ENCODE measurements around the gene RPS19. TPM values are rescaled to one million over a fixed set of nuclear protein-coding genes. Genes with fewer than 3 reads are reported as not detected.

Gene RPS19
- total RNA-seq, 1 experiment from 2014 or later: 2,593 TPM

DNA sequence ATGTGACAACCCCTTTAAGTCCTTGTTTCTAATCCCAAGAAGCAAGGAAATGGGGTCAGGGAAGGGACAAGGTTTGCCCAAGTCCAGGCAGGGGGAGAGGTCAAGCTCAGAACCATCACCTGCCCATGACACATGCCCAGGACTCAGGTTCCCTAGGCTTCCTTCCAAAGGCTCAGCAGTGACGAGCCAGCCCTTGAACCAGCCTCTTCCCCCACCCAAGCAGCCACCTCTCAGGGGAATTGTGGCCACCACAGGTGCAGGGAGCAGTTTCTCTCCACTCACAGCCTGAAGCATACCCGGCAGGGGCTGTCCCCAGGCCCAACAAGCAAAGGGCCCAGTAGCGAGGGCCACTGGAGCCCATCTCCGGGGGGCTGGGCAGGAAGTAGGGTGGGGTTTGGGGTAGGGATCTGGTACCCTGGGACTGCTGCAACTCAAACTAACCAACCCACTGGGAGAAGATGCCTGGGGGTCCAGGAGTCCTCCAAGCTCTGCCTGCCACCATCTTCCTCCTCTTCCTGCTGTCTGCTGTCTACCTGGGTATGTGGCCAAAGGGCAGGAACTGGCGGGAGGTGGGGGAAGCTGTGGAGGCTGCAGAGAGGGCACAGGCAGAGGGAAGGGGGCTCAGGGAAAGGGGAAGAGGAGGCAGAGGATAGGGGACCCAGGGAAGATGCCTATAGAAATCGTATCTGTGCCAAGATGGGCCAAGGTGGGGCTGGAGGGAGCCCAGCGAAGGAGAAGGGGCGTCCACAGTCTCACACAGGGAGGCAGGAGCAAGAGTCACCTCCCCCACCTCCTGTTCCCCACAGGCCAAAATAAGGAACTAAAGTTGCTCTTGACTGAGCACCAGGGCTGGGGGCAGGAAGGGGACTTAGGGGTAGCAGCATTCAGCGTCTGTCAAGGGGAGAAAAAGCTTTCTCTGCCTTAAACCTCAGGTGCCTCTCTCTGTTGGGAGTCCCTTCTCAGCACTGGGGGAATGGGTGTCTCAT lies 17.1 kb downstream of the RPS19 start, which contains the start of gene CD79A:
CD79A (plus strand) TSS at position 433 of the 986 bp plus-strand sequence; CDS start at position 459, 26 bp downstream.
- peaks cover 17% of the 10 kb centered on the region for H3F3A ChIP-seq (ENCODE audit: insufficient read depth, low read depth)
- H3K79me2 ChIP-seq (ENCODE audit: low read depth): no peaks in the 10 kb centered on the region
- intact Hi-C loops (cut with micrococcal nuclease; ENCODE audit: unreplicated experiment): no loop called here
- H3K27ac ChIP-seq: no peak within 1 kb of the TSS
- H3K4me1 ChIP-seq (replicated peaks; ENCODE audit: insufficient read depth): no peaks in the 10 kb centered on the region
- CTCF ChIA-PET: no interaction called here
- no TSS peak for BruUV-seq (replicated peaks)
- POLR2A ChIA-PET (ENCODE audit: unreplicated experiment): interaction anchor here (0.6 kb wide), 1 partner anchor 35 kb away, joined by 7 read pairs; no protein-coding TSS in a partner anchor
- no peaks in the 10 kb centered on the region for H3K9me3 ChIP-seq (ENCODE audit: insufficient read depth, low read depth)
- no peaks in the 10 kb centered on the region for H3K36me3 ChIP-seq (ENCODE audit: low read depth)
- H4K20me1 ChIP-seq (ENCODE audit: insufficient read depth): peaks cover 8% of the 10 kb centered on the region
- no peaks in the 10 kb centered on the region for H3K27me3 ChIP-seq (ENCODE audit: insufficient read depth, low read depth)
- DNase-seq: no peak
- H2AFZ ChIP-seq: no peak within 1 kb of the TSS
- H3K4me2 ChIP-seq: no peak within 1 kb of the TSS
- H3K9me2 ChIP-seq (ENCODE audit: insufficient read depth): no peaks in the 10 kb centered on the region
- H3K4me3 ChIP-seq: no peak within 1 kb of the TSS
- TF ChIP-seq, protein P1, sequence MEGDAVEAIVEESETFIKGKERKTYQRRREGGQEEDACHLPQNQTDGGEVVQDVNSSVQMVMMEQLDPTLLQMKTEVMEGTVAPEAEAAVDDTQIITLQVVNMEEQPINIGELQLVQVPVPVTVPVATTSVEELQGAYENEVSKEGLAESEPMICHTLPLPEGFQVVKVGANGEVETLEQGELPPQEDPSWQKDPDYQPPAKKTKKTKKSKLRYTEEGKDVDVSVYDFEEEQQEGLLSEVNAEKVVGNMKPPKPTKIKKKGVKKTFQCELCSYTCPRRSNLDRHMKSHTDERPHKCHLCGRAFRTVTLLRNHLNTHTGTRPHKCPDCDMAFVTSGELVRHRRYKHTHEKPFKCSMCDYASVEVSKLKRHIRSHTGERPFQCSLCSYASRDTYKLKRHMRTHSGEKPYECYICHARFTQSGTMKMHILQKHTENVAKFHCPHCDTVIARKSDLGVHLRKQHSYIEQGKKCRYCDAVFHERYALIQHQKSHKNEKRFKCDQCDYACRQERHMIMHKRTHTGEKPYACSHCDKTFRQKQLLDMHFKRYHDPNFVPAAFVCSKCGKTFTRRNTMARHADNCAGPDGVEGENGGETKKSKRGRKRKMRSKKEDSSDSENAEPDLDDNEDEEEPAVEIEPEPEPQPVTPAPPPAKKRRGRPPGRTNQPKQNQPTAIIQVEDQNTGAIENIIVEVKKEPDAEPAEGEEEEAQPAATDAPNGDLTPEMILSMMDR (conservative IDR thresholded peaks at IDR 0.05): no peak
- TF ChIP-seq EZH2 (IDR thresholded peaks at IDR 0.05; ENCODE audit: low read depth): no peak

DNA sequence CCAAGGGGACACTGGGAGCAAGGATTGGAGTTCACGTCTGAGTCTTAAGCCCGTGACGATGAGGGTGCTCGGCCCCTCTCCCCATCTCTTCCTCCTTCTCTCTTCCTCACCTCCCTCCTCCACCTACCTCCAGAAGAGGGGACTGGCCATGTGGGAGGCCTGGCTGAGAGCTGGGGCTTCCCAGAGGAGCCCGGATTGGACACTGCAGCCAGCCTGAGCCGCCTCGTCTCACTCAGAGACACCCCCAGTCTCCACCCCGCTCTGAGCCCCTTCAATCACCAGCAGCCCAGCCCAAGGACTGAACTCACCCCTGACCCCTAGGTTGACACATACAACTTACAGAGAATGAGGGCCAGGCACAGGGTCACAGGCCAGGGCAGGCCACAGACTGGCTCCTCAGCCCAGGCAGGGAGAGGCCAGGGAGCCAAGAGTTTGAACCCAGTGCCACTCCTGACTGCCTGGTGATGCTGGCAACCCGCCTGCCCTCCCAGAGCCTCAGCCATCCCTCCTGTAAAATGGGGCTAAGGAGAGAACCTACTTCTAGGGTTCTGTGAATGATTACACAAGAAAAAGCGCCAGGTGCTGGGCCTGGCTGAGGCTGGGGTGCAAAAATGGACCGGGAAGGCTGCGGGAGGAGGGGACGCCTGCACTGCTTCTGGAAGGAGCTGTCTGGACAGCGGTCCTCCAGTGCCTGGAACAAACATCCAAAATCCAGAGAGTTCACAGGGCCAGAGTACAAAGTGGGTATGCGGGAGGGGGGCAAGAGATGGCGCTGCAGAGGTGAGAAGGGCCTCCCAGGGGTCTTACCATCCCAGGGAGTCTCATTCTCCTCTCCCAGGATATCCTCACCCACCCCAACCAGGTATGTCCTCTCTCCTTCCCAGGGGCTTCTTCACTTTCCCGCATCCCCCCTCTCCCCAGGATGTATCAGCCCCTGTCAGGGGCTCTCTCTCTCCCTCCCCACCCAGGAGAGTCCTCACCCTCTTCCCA lies 18.2 kb downstream of the RPS19 start:
- Histone ChIP-seq H3K4me2 (no peak overlapping the region), H3K4me3 (no peak overlapping the region), H3K27ac (no peak overlapping the region), H3K27me3 (ENCODE audit: insufficient read depth, low read depth) (no peaks in the 10 kb centered on the region), H3K79me2 (ENCODE audit: low read depth) (no peaks in the 10 kb centered on the region), H3K9me2 (ENCODE audit: insufficient read depth) (no peaks in the 10 kb centered on the region), H3K9me3 (ENCODE audit: insufficient read depth, low read depth) (no peaks in the 10 kb centered on the region), H3K4me1 (replicated peaks; ENCODE audit: insufficient read depth) (no peaks in the 10 kb centered on the region; the same call in 1 of the 2 replicates), H3K36me3 (ENCODE audit: low read depth) (no peaks in the 10 kb centered on the region), H4K20me1 (ENCODE audit: insufficient read depth) (no peaks in the 10 kb centered on the region), H3F3A (ENCODE audit: insufficient read depth, low read depth) (peaks cover 16% of the 10 kb centered on the region; the same call in 1 of the 2 replicates), H2AFZ (no peak overlapping the region)
- BruUV-seq (replicated peaks): no TSS peak
- no peak for DNase-seq
- CTCF ChIA-PET: no interaction called here
- intact Hi-C loops (cut with micrococcal nuclease; ENCODE audit: unreplicated experiment): no loop called here
- TF ChIP-seq, protein P1 (conservative IDR thresholded peaks at IDR 0.05): no peak
- no peak for TF ChIP-seq EZH2 (IDR thresholded peaks at IDR 0.05; ENCODE audit: low read depth)
- POLR2A ChIA-PET (ENCODE audit: unreplicated experiment): interaction anchor here (0.6 kb wide), 1 partner anchor 34 kb away, joined by 7 read pairs; no protein-coding TSS in a partner anchor

DNA sequence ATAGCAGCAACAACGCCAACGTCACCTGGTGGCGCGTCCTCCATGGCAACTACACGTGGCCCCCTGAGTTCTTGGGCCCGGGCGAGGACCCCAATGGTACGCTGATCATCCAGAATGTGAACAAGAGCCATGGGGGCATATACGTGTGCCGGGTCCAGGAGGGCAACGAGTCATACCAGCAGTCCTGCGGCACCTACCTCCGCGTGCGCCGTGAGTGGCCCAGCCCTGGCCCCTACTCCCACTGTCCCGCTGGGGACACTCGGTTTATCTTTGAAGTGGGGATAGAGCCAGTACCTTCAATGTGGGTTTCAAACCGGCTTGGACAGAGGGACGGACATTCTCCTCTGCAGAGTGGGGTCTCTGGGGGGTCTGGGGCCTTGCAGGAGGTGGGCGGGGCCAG lies 19.0 kb downstream of the RPS19 start:
- no peak overlapping the region for H2AFZ ChIP-seq
- no peaks in the 10 kb centered on the region; the same call in 1 of the 2 replicates for H3K4me1 ChIP-seq (replicated peaks; ENCODE audit: insufficient read depth)
- intact Hi-C loops (cut with micrococcal nuclease; ENCODE audit: unreplicated experiment): no loop called here
- no peaks in the 10 kb centered on the region for H3K27me3 ChIP-seq (ENCODE audit: insufficient read depth, low read depth)
- H3K27ac ChIP-seq: no peak overlapping the region
- H3K9me2 ChIP-seq (ENCODE audit: insufficient read depth): no peaks in the 10 kb centered on the region
- DNase-seq: no peak
- H3F3A ChIP-seq (ENCODE audit: insufficient read depth, low read depth): peaks cover 18% of the 10 kb centered on the region
- BruUV-seq (replicated peaks): no TSS peak
- TF ChIP-seq EZH2 (IDR thresholded peaks at IDR 0.05; ENCODE audit: low read depth): no peak
- TF ChIP-seq, protein P1 (conservative IDR thresholded peaks at IDR 0.05): no peak
- H3K4me2 ChIP-seq: no peak overlapping the region
- POLR2A ChIA-PET (ENCODE audit: unreplicated experiment): no interaction called here
- CTCF ChIA-PET: no interaction called here
- no peak overlapping the region for H3K4me3 ChIP-seq
- no peaks in the 10 kb centered on the region for H4K20me1 ChIP-seq (ENCODE audit: insufficient read depth)
- H3K79me2 ChIP-seq (ENCODE audit: low read depth): peaks cover 5% of the 10 kb centered on the region; the same call in 1 of the 2 replicates
- H3K36me3 ChIP-seq (ENCODE audit: low read depth): no peaks in the 10 kb centered on the region
- H3K9me3 ChIP-seq (ENCODE audit: insufficient read depth, low read depth): no peaks in the 10 kb centered on the region

Data from PC-9 (cell line).